ENCODE results near the gene OR10A6. TPM values are rescaled to one million over a fixed set of nuclear protein-coding genes. Genes with fewer than 3 reads are reported as not detected.

The OR10A6 gene
- total RNA-seq, 1 donor from 2014 or later: not detected

Other genes starting within 250 kb of the OR10A6 start
- gene OVCH2, start 224.8 kb downstream of the OR10A6 start, total RNA-seq: not detected in 2 replicates
- gene OR5P2, start 134.3 kb downstream of the OR10A6 start, total RNA-seq: not detected in 2 replicates
- not detected in 2 replicates for gene OR5P3, start 100.4 kb downstream of the OR10A6 start, total RNA-seq
- gene OR10A3, start 10.4 kb upstream of the OR10A6 start, total RNA-seq: not detected in 2 replicates
- 1.7 TPM in 1 of 2 replicates, not detected in the other for gene NLRP10, start 34.2 kb upstream of the OR10A6 start, total RNA-seq
- 252 and 293 TPM in 2 replicates for gene EIF3F, start 56.1 kb upstream of the OR10A6 start, total RNA-seq
- 1.7 and 1.8 TPM in 2 replicates for gene TUB, start 149.9 kb upstream of the OR10A6 start, total RNA-seq
- not detected in 2 replicates for gene RIC3, start 237.8 kb upstream of the OR10A6 start, total RNA-seq